HCT116 (cell line): ENCODE results near the gene HSPA9. TPM values are rescaled to one million over a fixed set of nuclear protein-coding genes. Genes with fewer than 3 reads are reported as not detected.

Experiments
- ATAC-seq: fragments of 200-7000 bp; cut with Tn5 transposase; 2 replicates; pipeline ENCODE4 v1.9.1; 2020; ENCODE audit warnings: mild to moderate bottlenecking, moderate library complexity
- BruUV-seq: library from RNA; stranded (reverse); fragments of 400-500 nt; replicated peaks from 2 replicates; lab custom pipeline; 2021; lab: Mats Ljungman, UMichigan
- CTCF ChIA-PET: fragments of 300-600 bp; sonication (Branson Sonifier 250); formaldehyde crosslinking; loops from one replicate; lab custom pipeline; 2021; ENCODE audit warnings: antibody characterized with exemption; lab: Charles Lee
- POLR2A ChIA-PET: fragments of 300-600, 350-600 bp; sonication (Branson Sonifier 250); formaldehyde crosslinking; loops from one replicate; lab custom pipeline; 2021; ENCODE audit warnings: antibody characterized with exemption; lab: Charles Lee
- RAD21 ChIA-PET, 2 experiments: fragments of 300-600 bp; sonication (Branson Sonifier 250); formaldehyde crosslinking; loops; one replicate each; lab custom pipeline; 2023; ENCODE audit warnings: low total read pairs in 2 of 2; ENCODE audit not compliant: uncharacterized antibody in 2 of 2, unreplicated experiment in 2 of 2, low non-redundant PET in 1 of 2; lab: Charles Lee
- DNase-seq: peaks from one replicate; pipeline ENCODE4 v3.0.0-alpha.2; 2010; ENCODE audit warnings: low read depth, low spot score
- H2AFZ ChIP-seq: fragments of 200-600 bp; shearing (Covaris generic), sonication (generic); 2 replicates; pipeline ENCODE4 v1.6.1; 2017; ENCODE audit warnings: low read depth, mixed run types, mixed read lengths, antibody characterized with exemption, low read length; ENCODE audit not compliant: poor library complexity, severe bottlenecking
- H3K27ac ChIP-seq: 2 replicates; pipeline ENCODE4 v1.5.1; 2012; ENCODE audit warnings: low read depth, low read length
- H3K27me3 ChIP-seq: fragments of 200-600 bp; sonication (generic); 2 replicates; pipeline ENCODE4 v1.6.1; 2016; ENCODE audit warnings: mixed run types, low read length, mixed read lengths; ENCODE audit not compliant: insufficient read depth
- H3K36me3 ChIP-seq, 2 experiments: fragments of 200-500 bp in 1 of 2; fragments of 200-600 bp in 1 of 2; sonication (Bioruptor generic) in 1 of 2; sonication (generic) in 1 of 2; 2 replicates each; pipeline versions ENCODE4 v1.5.1 to v1.6.1; 2014 to 2016; ENCODE audit warnings: low read length in 2 of 2, inconsistent platforms in 1 of 2, mixed read lengths in 1 of 2, mixed run types in 1 of 2; ENCODE audit not compliant: insufficient read depth in 2 of 2, control insufficient read depth in 1 of 2
- H3K4me1 ChIP-seq, 2 experiments: fragments of 200-600 bp in 1 of 2; sonication (generic) in 1 of 2; 2 replicates each; pipeline versions ENCODE4 v1.5.1 to v1.6.1; 2012 to 2017; ENCODE audit warnings: low read length in 2 of 2, inconsistent platforms in 1 of 2, mild to moderate bottlenecking in 1 of 2, mixed read lengths in 1 of 2, mixed run types in 1 of 2, moderate library complexity in 1 of 2; ENCODE audit not compliant: insufficient read depth in 2 of 2, control insufficient read depth in 1 of 2
- H3K4me2 ChIP-seq: fragments of 200-600 bp; sonication (generic); 2 replicates; pipeline ENCODE4 v1.6.1; 2017; ENCODE audit warnings: mixed run types, low read length, mixed read lengths
- H3K4me3 ChIP-seq, 2 experiments: fragments of 200-600 bp in 1 of 2; sonication (generic) in 1 of 2; replicated peaks in 1 of 2; 2 replicates each; pipeline ENCODE4 v1.5.1; 2011 to 2016; ENCODE audit warnings: low read length in 2 of 2, control low read depth in 1 of 2, low read depth in 1 of 2, mild to moderate bottlenecking in 1 of 2, mixed read lengths in 1 of 2, mixed run types in 1 of 2
- H3K79me2 ChIP-seq: fragments of 200-600 bp; sonication (generic); 2 replicates; pipeline ENCODE4 v1.6.1; 2017; ENCODE audit warnings: mild to moderate bottlenecking, mixed run types, low read length, moderate library complexity, mixed read lengths; ENCODE audit not compliant: insufficient read depth
- H3K9ac ChIP-seq: fragments of 200-600 bp; sonication (generic); 2 replicates; pipeline ENCODE4 v1.6.1; 2016; ENCODE audit warnings: low read length, mixed read lengths
- H3K9me2 ChIP-seq: fragments of 200-600 bp; sonication (generic), shearing (Covaris generic); 2 replicates; pipeline ENCODE4 v1.6.1; 2017; ENCODE audit warnings: mixed run types, mild to moderate bottlenecking, moderate library complexity; ENCODE audit not compliant: insufficient read depth
- H3K9me3 ChIP-seq, 2 experiments: fragments of 200-500 bp in 1 of 2; fragments of 200-600 bp in 1 of 2; sonication (Bioruptor generic) in 1 of 2; sonication (generic) in 1 of 2; 2 replicates each; pipeline ENCODE4 v1.6.1; 2014 to 2017; ENCODE audit warnings: low read length in 2 of 2, mixed read lengths in 2 of 2, inconsistent platforms in 1 of 2, low read depth in 1 of 2, mild to moderate bottlenecking in 1 of 2, mixed run types in 1 of 2, moderate library complexity in 1 of 2; ENCODE audit not compliant: control insufficient read depth in 1 of 2, insufficient read depth in 1 of 2
- H4K20me1 ChIP-seq: fragments of 200-600 bp; sonication (generic), shearing (Covaris generic); 2 replicates; pipeline ENCODE4 v1.6.1; 2017; ENCODE audit warnings: mixed run types, mild to moderate bottlenecking, moderate library complexity; ENCODE audit not compliant: insufficient read depth
- CBX3 ChIP-seq: IDR thresholded peaks from 2 replicates; pipeline ENCODE4 v1.6.1; 2012; ENCODE audit warnings: low read depth
- ELF1 ChIP-seq: IDR thresholded peaks from 2 replicates; pipeline ENCODE4 v1.6.1; 2012; ENCODE audit warnings: low read depth, borderline replicate concordance
- EZH2 ChIP-seq: fragments of 200-600 bp; sonication (generic); IDR thresholded peaks from 2 replicates; pipeline ENCODE4 v1.6.1; 2017; ENCODE audit warnings: antibody characterized with exemption, mixed run types
- JUND ChIP-seq: IDR thresholded peaks from 2 replicates; pipeline ENCODE4 v1.6.1; 2012
- POLR2A ChIP-seq: IDR thresholded peaks from 2 replicates; pipeline ENCODE4 v1.7.0; 2011; ENCODE audit warnings: borderline replicate concordance; ENCODE audit not compliant: insufficient read depth, insufficient read length; ENCODE audit errors: extremely low read depth
- POLR2AphosphoS5 ChIP-seq: IDR thresholded peaks from 2 replicates; pipeline ENCODE4 v1.6.1; 2011; ENCODE audit warnings: mild to moderate bottlenecking, low read depth, low read length, moderate library complexity
- RAD21 ChIP-seq: IDR thresholded peaks from 2 replicates; pipeline ENCODE4 v1.6.1; 2012; ENCODE audit warnings: low read depth, mild to moderate bottlenecking
- SIN3A ChIP-seq: IDR thresholded peaks from 2 replicates; pipeline ENCODE4 v1.6.1; 2012; ENCODE audit warnings: low read depth
- SP1 ChIP-seq: IDR thresholded peaks from 2 replicates; pipeline ENCODE4 v1.6.1; 2012; ENCODE audit warnings: low read depth
- SRF ChIP-seq: IDR thresholded peaks from 2 replicates; pipeline ENCODE4 v1.6.1; 2012; ENCODE audit warnings: low read depth
- TCF7L2 ChIP-seq: IDR thresholded peaks from 2 replicates; pipeline ENCODE4 v1.7.0; 2011; ENCODE audit warnings: borderline replicate concordance, inconsistent platforms; ENCODE audit not compliant: insufficient read depth, insufficient read length; ENCODE audit errors: extremely low read depth
- ZBTB33 ChIP-seq: IDR thresholded peaks from 2 replicates; pipeline ENCODE4 v1.6.1; 2011; ENCODE audit warnings: mild to moderate bottlenecking, low read length, moderate library complexity; ENCODE audit not compliant: insufficient replicate concordance; ENCODE audit errors: extremely low read depth
- ZFX ChIP-seq: fragments of 450-650 bp; IDR thresholded peaks from 2 replicates; pipeline ENCODE4 v1.6.1; 2017
- ZNF274 ChIP-seq: fragments of 200-500 bp; sonication (Bioruptor generic); IDR thresholded peaks from 2 replicates; pipeline ENCODE4 v1.6.1; 2014; ENCODE audit warnings: mild to moderate bottlenecking, low read depth, low read length, inconsistent platforms
- intact Hi-C: fragments of 100-400 bp; cut with micrococcal nuclease; formaldehyde crosslinking; loops from 2 replicates; pipeline ENCODE4 v1.10.0; 2022
- total RNA-seq: library from RNA; stranded (reverse); gene quantifications from one replicate; pipeline ENCODE4 v1.2.1, GENCODE V29; 2021; ENCODE audit not compliant: unreplicated experiment
- TF ChIP-seq, protein P1 (sequence below): IDR thresholded peaks from 2 replicates; pipeline ENCODE4 v1.6.1; 2012
- TF ChIP-seq, protein P2 (sequence below): IDR thresholded peaks from 2 replicates; pipeline ENCODE4 v1.6.1; 2012; ENCODE audit warnings: low read depth
- TF ChIP-seq, protein P3 (sequence below), 3 experiments: fragments of 200-600 bp in 1 of 3; sonication (generic) in 1 of 3; IDR thresholded peaks in 2 of 3; conservative IDR thresholded peaks in 1 of 3; 2 replicates each; pipeline ENCODE4 v1.5.1; 2012 to 2017; ENCODE audit warnings: low read depth in 2 of 3, low read length in 2 of 3, antibody characterized with exemption in 1 of 3, borderline replicate concordance in 1 of 3, control low read depth in 1 of 3, mild to moderate bottlenecking in 1 of 3, mixed read lengths in 1 of 3, mixed run types in 1 of 3, moderate library complexity in 1 of 3; ENCODE audit not compliant: insufficient read depth in 1 of 3

HSPA9 gene
- total RNA-seq, 1 experiment from 2014 or later = 486 TPM

GRCh38 chr5:138611678-138612218 is 36.5 kb upstream of the HSPA9 start:
- no peak for ATAC-seq
- H3K9me3 ChIP-seq = no peaks in the 10 kb centered on the region
- no peak overlapping the region for H3K27ac ChIP-seq
- DNase-seq = no peak
- POLR2A ChIA-PET = interaction anchor here (0.7 kb wide), 1 partner anchor 77 kb away, joined by 4 read pairs; no protein-coding TSS in a partner anchor
- H3K27me3 ChIP-seq = no peaks in the 10 kb centered on the region
- H3K4me3 ChIP-seq = no peak overlapping the region
- H3K9me2 ChIP-seq = no peaks in the 10 kb centered on the region
- intact Hi-C loops = no loop called here
- no peak overlapping the region for H2AFZ ChIP-seq
- no peaks in the 10 kb centered on the region for H4K20me1 ChIP-seq
- BruUV-seq = no TSS peak
- RAD21 ChIA-PET = no interaction called here
- H3K4me1 ChIP-seq = no peaks in the 10 kb centered on the region
- H3K4me2 ChIP-seq = no peak overlapping the region
- CTCF ChIA-PET = no interaction called here
- no peak overlapping the region for H3K9ac ChIP-seq
- H3K79me2 ChIP-seq = no peaks in the 10 kb centered on the region
- no peaks in the 10 kb centered on the region for H3K36me3 ChIP-seq
- no peak for TF ChIP-seq SIN3A
- TF ChIP-seq, protein P1, sequence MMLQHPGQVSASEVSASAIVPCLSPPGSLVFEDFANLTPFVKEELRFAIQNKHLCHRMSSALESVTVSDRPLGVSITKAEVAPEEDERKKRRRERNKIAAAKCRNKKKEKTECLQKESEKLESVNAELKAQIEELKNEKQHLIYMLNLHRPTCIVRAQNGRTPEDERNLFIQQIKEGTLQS = no peak
- TF ChIP-seq, protein P2, sequence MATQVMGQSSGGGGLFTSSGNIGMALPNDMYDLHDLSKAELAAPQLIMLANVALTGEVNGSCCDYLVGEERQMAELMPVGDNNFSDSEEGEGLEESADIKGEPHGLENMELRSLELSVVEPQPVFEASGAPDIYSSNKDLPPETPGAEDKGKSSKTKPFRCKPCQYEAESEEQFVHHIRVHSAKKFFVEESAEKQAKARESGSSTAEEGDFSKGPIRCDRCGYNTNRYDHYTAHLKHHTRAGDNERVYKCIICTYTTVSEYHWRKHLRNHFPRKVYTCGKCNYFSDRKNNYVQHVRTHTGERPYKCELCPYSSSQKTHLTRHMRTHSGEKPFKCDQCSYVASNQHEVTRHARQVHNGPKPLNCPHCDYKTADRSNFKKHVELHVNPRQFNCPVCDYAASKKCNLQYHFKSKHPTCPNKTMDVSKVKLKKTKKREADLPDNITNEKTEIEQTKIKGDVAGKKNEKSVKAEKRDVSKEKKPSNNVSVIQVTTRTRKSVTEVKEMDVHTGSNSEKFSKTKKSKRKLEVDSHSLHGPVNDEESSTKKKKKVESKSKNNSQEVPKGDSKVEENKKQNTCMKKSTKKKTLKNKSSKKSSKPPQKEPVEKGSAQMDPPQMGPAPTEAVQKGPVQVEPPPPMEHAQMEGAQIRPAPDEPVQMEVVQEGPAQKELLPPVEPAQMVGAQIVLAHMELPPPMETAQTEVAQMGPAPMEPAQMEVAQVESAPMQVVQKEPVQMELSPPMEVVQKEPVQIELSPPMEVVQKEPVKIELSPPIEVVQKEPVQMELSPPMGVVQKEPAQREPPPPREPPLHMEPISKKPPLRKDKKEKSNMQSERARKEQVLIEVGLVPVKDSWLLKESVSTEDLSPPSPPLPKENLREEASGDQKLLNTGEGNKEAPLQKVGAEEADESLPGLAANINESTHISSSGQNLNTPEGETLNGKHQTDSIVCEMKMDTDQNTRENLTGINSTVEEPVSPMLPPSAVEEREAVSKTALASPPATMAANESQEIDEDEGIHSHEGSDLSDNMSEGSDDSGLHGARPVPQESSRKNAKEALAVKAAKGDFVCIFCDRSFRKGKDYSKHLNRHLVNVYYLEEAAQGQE = no peak
- no peak for TF ChIP-seq ZFX
- no peak for TF ChIP-seq POLR2AphosphoS5
- no peak for TF ChIP-seq RAD21
- TF ChIP-seq POLR2A = no peak
- TF ChIP-seq CBX3 = no peak
- no peak for TF ChIP-seq EZH2
- TF ChIP-seq ELF1 = no peak
- no peak for TF ChIP-seq JUND
- TF ChIP-seq SP1 = no peak
- no peak for TF ChIP-seq ZBTB33
- no peak for TF ChIP-seq TCF7L2
- no peak for TF ChIP-seq SRF
- TF ChIP-seq ZNF274 = no peak
- TF ChIP-seq, protein P3, sequence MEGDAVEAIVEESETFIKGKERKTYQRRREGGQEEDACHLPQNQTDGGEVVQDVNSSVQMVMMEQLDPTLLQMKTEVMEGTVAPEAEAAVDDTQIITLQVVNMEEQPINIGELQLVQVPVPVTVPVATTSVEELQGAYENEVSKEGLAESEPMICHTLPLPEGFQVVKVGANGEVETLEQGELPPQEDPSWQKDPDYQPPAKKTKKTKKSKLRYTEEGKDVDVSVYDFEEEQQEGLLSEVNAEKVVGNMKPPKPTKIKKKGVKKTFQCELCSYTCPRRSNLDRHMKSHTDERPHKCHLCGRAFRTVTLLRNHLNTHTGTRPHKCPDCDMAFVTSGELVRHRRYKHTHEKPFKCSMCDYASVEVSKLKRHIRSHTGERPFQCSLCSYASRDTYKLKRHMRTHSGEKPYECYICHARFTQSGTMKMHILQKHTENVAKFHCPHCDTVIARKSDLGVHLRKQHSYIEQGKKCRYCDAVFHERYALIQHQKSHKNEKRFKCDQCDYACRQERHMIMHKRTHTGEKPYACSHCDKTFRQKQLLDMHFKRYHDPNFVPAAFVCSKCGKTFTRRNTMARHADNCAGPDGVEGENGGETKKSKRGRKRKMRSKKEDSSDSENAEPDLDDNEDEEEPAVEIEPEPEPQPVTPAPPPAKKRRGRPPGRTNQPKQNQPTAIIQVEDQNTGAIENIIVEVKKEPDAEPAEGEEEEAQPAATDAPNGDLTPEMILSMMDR (IDR thresholded peaks at IDR 0.05 in 2 of 3, conservative IDR thresholded peaks at IDR 0.05 in 1 of 3; ENCODE audit: borderline replicate concordance in 1 of 3, insufficient read depth in 1 of 3, low read depth in 2 of 3, low read length in 2 of 3) = no peak
